HEK293 (cell line): ENCODE results near the gene HOXB1.

Experiments used
- BCL11B ChIP-seq: fragments of 450-650 bp; formaldehyde crosslinking; IDR thresholded peaks from 2 replicates; pipeline ENCODE4 v1.5.1; 2016; ENCODE audit warnings: low read depth, missing biosample characterization, missing genetic modification characterization
- FEZF1 ChIP-seq: fragments of 450-650 bp; formaldehyde crosslinking; IDR thresholded peaks from 2 replicates; pipeline ENCODE4 v1.5.1; 2016; ENCODE audit warnings: missing biosample characterization, missing genetic modification characterization
- MEIS1 ChIP-seq: sonication (generic); formaldehyde crosslinking; IDR thresholded peaks from 2 replicates; pipeline ENCODE4 v1.8.1; 2022; ENCODE audit warnings: missing genetic modification reagents, mild to moderate bottlenecking, borderline replicate concordance
- SCRT2 ChIP-seq: fragments of 450-650 bp; formaldehyde crosslinking; IDR thresholded peaks from 2 replicates; pipeline ENCODE4 v1.5.1; 2016; ENCODE audit warnings: missing biosample characterization, missing genetic modification characterization
- ZBTB7A ChIP-seq: fragments of 450-650 bp; formaldehyde crosslinking; IDR thresholded peaks from 2 replicates; pipeline ENCODE4 v1.5.1; 2016; ENCODE audit warnings: low read depth, missing biosample characterization, missing genetic modification characterization
- ZFP3 ChIP-seq: fragments of 450-650 bp; formaldehyde crosslinking; IDR thresholded peaks from 2 replicates; pipeline ENCODE4 v1.5.1; 2016; ENCODE audit warnings: low read depth, missing biosample characterization, missing genetic modification characterization
- ZFP37 ChIP-seq: fragments of 450-650 bp; formaldehyde crosslinking; IDR thresholded peaks from 2 replicates; pipeline ENCODE4 v1.5.1; 2016; ENCODE audit warnings: missing biosample characterization, missing genetic modification characterization
- ZNF10 ChIP-seq: fragments of 450-650 bp; formaldehyde crosslinking; IDR thresholded peaks from 2 replicates; pipeline ENCODE4 v1.5.1; 2017; ENCODE audit warnings: missing biosample characterization, missing genetic modification characterization
- ZNF112 ChIP-seq: fragments of 450-650 bp; formaldehyde crosslinking; IDR thresholded peaks from 2 replicates; pipeline ENCODE4 v1.5.0; 2017; ENCODE audit warnings: missing biosample characterization, missing genetic modification characterization
- ZNF2 ChIP-seq: fragments of 450-650 bp; formaldehyde crosslinking; IDR thresholded peaks from 2 replicates; pipeline ENCODE4 v1.5.1; 2016; ENCODE audit warnings: missing biosample characterization, missing genetic modification characterization
- ZNF311 ChIP-seq: fragments of 450-650 bp; formaldehyde crosslinking; IDR thresholded peaks from 2 replicates; pipeline ENCODE4 v1.5.1; 2017; ENCODE audit warnings: missing biosample characterization, missing genetic modification characterization, borderline replicate concordance
- ZNF341 ChIP-seq: fragments of 450-650 bp; formaldehyde crosslinking; IDR thresholded peaks from 2 replicates; pipeline ENCODE4; 2016; ENCODE audit warnings: low read depth, missing biosample characterization, missing genetic modification characterization
- ZNF404 ChIP-seq: fragments of 450-650 bp; formaldehyde crosslinking; IDR thresholded peaks from 2 replicates; pipeline ENCODE4 v1.5.1; 2017; ENCODE audit warnings: missing biosample characterization, missing genetic modification characterization
- ZNF423 ChIP-seq: fragments of 450-650 bp; formaldehyde crosslinking; IDR thresholded peaks from 2 replicates; pipeline ENCODE4 v1.5.1; 2016; ENCODE audit warnings: missing biosample characterization, missing genetic modification characterization
- ZNF473 ChIP-seq: fragments of 450-650 bp; formaldehyde crosslinking; IDR thresholded peaks from 2 replicates; pipeline ENCODE4 v1.5.1; 2017; ENCODE audit warnings: missing biosample characterization, missing genetic modification characterization
- ZNF48 ChIP-seq: fragments of 450-650 bp; formaldehyde crosslinking; IDR thresholded peaks from 2 replicates; pipeline ENCODE4 v1.5.1; 2016; ENCODE audit warnings: missing biosample characterization, missing genetic modification characterization
- ZNF510 ChIP-seq: fragments of 450-650 bp; formaldehyde crosslinking; IDR thresholded peaks from 2 replicates; pipeline ENCODE4 v1.5.1; 2018; ENCODE audit warnings: mild to moderate bottlenecking, missing genetic modification characterization, missing biosample characterization; ENCODE audit not compliant: insufficient replicate concordance
- ZNF555 ChIP-seq: fragments of 450-650 bp; formaldehyde crosslinking; conservative IDR thresholded peaks from 2 replicates; pipeline ENCODE4 v1.5.1; 2017; ENCODE audit warnings: missing biosample characterization, mild to moderate bottlenecking, missing genetic modification characterization, inconsistent platforms
- ZNF623 ChIP-seq: fragments of 450-650 bp; formaldehyde crosslinking; IDR thresholded peaks from 2 replicates; pipeline ENCODE4 v1.5.1; 2016; ENCODE audit warnings: missing biosample characterization, missing genetic modification characterization
- ZNF624 ChIP-seq: fragments of 450-650 bp; formaldehyde crosslinking; IDR thresholded peaks from 2 replicates; pipeline ENCODE4 v1.5.1; 2017; ENCODE audit warnings: missing biosample characterization, missing genetic modification characterization
- ZNF658 ChIP-seq: fragments of 450-650 bp; formaldehyde crosslinking; IDR thresholded peaks from 2 replicates; pipeline ENCODE4; 2016; ENCODE audit warnings: missing biosample characterization, missing genetic modification characterization
- ZNF664 ChIP-seq: fragments of 450-650 bp; formaldehyde crosslinking; IDR thresholded peaks from 2 replicates; pipeline ENCODE4 v1.5.1; 2016; ENCODE audit warnings: missing biosample characterization, missing genetic modification characterization
- ZNF701 ChIP-seq: fragments of 450-650 bp; formaldehyde crosslinking; IDR thresholded peaks from 2 replicates; pipeline ENCODE4 v1.5.1; 2016; ENCODE audit warnings: missing biosample characterization, missing genetic modification characterization
- ZNF776 ChIP-seq: fragments of 450-650 bp; formaldehyde crosslinking; IDR thresholded peaks from 2 replicates; pipeline ENCODE4 v1.5.0; 2017; ENCODE audit warnings: missing biosample characterization, missing genetic modification characterization, borderline replicate concordance
- TF ChIP-seq, protein P1 (sequence below): fragments of 450-650 bp; formaldehyde crosslinking; conservative IDR thresholded peaks from 2 replicates; pipeline ENCODE4 v1.5.1; 2016; ENCODE audit warnings: low read depth, missing biosample characterization, missing genetic modification characterization
- TF ChIP-seq, protein P2 (sequence below): fragments of 450-650 bp; formaldehyde crosslinking; IDR thresholded peaks from 2 replicates; pipeline ENCODE4 v1.5.1; 2016; ENCODE audit warnings: missing biosample characterization, missing genetic modification characterization
- TF ChIP-seq, protein P3 (sequence below): fragments of 450-650 bp; formaldehyde crosslinking; optimal IDR thresholded peaks from 2 replicates; pipeline ENCODE3; 2016; ENCODE audit warnings: missing biosample characterization, mild to moderate bottlenecking, missing genetic modification characterization
- TF ChIP-seq, protein P4 (sequence below): fragments of 450-650 bp; formaldehyde crosslinking; IDR thresholded peaks from 2 replicates; pipeline ENCODE4; 2016; ENCODE audit warnings: missing biosample characterization, missing genetic modification characterization
- TF ChIP-seq, protein P5 (sequence below): fragments of 450-650 bp; formaldehyde crosslinking; IDR thresholded peaks from 2 replicates; pipeline ENCODE4 v1.5.1; 2016; ENCODE audit warnings: missing biosample characterization, missing genetic modification characterization

The HOXB1 gene

DNA sequence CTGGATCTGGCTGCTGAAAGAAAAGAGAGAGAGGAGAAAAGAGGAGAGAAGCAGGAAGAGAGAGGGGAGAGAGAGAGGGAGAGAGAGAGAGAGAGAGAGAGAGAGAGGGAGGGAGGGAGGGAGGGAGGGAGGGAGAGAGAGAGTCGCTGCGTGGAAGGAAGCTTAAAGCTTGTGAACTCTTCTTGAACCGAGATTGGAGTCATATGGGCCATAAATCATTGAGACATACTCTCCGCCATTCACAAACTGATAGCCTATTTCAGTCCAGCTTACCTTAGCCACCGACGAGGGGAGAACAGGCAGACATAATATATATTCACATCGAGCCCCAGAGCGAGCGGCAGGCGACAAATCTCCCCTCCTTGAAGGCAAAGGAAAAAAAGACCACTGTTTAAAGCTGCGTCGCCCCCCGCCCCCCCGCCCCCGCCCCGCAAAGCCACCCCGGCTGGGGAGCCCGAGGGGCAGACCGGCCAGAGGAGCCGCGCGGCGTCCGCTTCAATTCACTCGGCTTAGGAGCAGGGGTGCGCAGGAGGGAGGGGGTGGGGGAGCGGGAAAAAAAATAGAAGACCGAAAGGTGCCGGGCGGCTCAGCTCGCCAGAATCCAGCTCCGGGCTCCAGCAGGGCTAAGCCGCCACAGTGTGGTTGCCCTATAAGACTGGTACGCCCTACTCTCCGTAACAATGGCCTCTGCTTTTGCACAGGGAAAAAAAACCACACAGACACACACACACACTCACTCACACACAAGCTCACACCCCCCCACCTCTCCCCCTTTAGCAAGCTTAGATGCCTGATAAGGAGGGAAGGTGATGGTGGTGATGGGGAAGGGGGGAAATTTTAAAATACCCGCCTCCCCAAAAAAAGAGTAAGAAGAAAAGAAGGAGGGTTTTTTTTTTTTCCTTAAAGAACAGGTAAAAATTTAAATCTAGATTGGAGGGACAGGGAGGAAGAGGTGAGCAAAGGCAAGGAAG lies 24.7 kb upstream of the HOXB1 start (continued):
- TF ChIP-seq, protein P1, sequence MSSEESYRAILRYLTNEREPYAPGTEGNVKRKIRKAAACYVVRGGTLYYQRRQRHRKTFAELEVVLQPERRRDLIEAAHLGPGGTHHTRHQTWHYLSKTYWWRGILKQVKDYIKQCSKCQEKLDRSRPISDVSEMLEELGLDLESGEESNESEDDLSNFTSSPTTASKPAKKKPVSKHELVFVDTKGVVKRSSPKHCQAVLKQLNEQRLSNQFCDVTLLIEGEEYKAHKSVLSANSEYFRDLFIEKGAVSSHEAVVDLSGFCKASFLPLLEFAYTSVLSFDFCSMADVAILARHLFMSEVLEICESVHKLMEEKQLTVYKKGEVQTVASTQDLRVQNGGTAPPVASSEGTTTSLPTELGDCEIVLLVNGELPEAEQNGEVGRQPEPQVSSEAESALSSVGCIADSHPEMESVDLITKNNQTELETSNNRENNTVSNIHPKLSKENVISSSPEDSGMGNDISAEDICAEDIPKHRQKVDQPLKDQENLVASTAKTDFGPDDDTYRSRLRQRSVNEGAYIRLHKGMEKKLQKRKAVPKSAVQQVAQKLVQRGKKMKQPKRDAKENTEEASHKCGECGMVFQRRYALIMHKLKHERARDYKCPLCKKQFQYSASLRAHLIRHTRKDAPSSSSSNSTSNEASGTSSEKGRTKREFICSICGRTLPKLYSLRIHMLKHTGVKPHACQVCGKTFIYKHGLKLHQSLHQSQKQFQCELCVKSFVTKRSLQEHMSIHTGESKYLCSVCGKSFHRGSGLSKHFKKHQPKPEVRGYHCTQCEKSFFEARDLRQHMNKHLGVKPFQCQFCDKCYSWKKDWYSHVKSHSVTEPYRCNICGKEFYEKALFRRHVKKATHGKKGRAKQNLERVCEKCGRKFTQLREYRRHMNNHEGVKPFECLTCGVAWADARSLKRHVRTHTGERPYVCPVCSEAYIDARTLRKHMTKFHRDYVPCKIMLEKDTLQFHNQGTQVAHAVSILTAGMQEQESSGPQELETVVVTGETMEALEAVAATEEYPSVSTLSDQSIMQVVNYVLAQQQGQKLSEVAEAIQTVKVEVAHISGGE (tag by site-specific recombination), result no peak
- TF ChIP-seq ZNF311 (tag by site-specific recombination), result no peak
- TF ChIP-seq, protein P2, sequence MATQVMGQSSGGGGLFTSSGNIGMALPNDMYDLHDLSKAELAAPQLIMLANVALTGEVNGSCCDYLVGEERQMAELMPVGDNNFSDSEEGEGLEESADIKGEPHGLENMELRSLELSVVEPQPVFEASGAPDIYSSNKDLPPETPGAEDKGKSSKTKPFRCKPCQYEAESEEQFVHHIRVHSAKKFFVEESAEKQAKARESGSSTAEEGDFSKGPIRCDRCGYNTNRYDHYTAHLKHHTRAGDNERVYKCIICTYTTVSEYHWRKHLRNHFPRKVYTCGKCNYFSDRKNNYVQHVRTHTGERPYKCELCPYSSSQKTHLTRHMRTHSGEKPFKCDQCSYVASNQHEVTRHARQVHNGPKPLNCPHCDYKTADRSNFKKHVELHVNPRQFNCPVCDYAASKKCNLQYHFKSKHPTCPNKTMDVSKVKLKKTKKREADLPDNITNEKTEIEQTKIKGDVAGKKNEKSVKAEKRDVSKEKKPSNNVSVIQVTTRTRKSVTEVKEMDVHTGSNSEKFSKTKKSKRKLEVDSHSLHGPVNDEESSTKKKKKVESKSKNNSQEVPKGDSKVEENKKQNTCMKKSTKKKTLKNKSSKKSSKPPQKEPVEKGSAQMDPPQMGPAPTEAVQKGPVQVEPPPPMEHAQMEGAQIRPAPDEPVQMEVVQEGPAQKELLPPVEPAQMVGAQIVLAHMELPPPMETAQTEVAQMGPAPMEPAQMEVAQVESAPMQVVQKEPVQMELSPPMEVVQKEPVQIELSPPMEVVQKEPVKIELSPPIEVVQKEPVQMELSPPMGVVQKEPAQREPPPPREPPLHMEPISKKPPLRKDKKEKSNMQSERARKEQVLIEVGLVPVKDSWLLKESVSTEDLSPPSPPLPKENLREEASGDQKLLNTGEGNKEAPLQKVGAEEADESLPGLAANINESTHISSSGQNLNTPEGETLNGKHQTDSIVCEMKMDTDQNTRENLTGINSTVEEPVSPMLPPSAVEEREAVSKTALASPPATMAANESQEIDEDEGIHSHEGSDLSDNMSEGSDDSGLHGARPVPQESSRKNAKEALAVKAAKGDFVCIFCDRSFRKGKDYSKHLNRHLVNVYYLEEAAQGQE (tag by site-specific recombination), result no peak
- no peak for TF ChIP-seq ZNF776 (tag by site-specific recombination)
- TF ChIP-seq ZNF48 (tag by site-specific recombination), result no peak
- TF ChIP-seq, protein P3, sequence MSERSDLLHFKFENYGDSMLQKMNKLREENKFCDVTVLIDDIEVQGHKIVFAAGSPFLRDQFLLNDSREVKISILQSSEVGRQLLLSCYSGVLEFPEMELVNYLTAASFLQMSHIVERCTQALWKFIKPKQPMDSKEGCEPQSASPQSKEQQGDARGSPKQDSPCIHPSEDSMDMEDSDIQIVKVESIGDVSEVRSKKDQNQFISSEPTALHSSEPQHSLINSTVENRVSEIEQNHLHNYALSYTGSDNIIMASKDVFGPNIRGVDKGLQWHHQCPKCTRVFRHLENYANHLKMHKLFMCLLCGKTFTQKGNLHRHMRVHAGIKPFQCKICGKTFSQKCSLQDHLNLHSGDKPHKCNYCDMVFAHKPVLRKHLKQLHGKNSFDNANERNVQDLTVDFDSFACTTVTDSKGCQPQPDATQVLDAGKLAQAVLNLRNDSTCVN (tag by site-specific recombination), result no peak
- TF ChIP-seq ZNF623, result no peak
- no peak for TF ChIP-seq ZNF473
- TF ChIP-seq, protein P4, sequence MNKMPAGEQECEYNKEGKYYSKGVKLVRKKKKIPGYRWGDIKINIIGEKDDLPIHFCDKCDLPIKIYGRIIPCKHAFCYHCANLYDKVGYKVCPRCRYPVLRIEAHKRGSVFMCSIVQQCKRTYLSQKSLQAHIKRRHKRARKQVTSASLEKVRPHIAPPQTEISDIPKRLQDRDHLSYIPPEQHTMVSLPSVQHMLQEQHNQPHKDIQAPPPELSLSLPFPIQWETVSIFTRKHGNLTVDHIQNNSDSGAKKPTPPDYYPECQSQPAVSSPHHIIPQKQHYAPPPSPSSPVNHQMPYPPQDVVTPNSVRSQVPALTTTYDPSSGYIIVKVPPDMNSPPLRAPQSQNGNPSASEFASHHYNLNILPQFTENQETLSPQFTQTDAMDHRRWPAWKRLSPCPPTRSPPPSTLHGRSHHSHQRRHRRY (tag by site-specific recombination), result no peak
- no peak for TF ChIP-seq ZNF658 (tag by site-specific recombination)
- TF ChIP-seq ZNF423 (tag by site-specific recombination), result no peak
- TF ChIP-seq ZNF624 (tag by site-specific recombination), result no peak
- no peak for TF ChIP-seq ZNF555 (tag by site-specific recombination)
- no peak for TF ChIP-seq ZBTB7A (tag by site-specific recombination)
- TF ChIP-seq ZNF664 (tag by site-specific recombination), result no peak
- no peak for TF ChIP-seq ZFP3
- TF ChIP-seq ZFP37, result no peak
- TF ChIP-seq ZNF510, result no peak
- TF ChIP-seq, protein P5, sequence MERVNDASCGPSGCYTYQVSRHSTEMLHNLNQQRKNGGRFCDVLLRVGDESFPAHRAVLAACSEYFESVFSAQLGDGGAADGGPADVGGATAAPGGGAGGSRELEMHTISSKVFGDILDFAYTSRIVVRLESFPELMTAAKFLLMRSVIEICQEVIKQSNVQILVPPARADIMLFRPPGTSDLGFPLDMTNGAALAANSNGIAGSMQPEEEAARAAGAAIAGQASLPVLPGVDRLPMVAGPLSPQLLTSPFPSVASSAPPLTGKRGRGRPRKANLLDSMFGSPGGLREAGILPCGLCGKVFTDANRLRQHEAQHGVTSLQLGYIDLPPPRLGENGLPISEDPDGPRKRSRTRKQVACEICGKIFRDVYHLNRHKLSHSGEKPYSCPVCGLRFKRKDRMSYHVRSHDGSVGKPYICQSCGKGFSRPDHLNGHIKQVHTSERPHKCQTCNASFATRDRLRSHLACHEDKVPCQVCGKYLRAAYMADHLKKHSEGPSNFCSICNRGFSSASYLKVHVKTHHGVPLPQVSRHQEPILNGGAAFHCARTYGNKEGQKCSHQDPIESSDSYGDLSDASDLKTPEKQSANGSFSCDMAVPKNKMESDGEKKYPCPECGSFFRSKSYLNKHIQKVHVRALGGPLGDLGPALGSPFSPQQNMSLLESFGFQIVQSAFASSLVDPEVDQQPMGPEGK (tag by site-specific recombination), result peak; percentile 13
- peak; percentile 99 for TF ChIP-seq MEIS1
- TF ChIP-seq ZNF2 (tag by site-specific recombination), result no peak
- TF ChIP-seq ZNF112 (tag by site-specific recombination), result no peak
- no peak for TF ChIP-seq ZNF404 (tag by site-specific recombination)
- peak; percentile 90 for TF ChIP-seq FEZF1 (tag by site-specific recombination)
- TF ChIP-seq ZNF341 (tag by site-specific recombination), result no peak
- no peak; the same call in 1 of the 2 replicates for TF ChIP-seq ZNF10
- no peak for TF ChIP-seq ZNF701 (tag by site-specific recombination)
- TF ChIP-seq SCRT2 (tag by site-specific recombination), result no peak
- TF ChIP-seq BCL11B (tag by site-specific recombination), result peak; percentile 35; the same call in 1 of the 2 replicates
